DND-41 (cell line): Measurements from ENCODE around the gene EIF4G3.

Experiments used
- EZH2 ChIP-seq: IDR thresholded peaks from 3 replicates; pipeline ENCODE4 v1.6.1; 2012; ENCODE audit warnings: borderline replicate concordance, low read depth, mild to moderate bottlenecking, moderate library complexity, low read length, inconsistent platforms; ENCODE audit not compliant: severe bottlenecking
- TF ChIP-seq, protein P1 (sequence below): IDR thresholded peaks from 2 replicates; pipeline ENCODE4 v1.5.1; 2012; ENCODE audit warnings: borderline replicate concordance, low read length, moderate library complexity, mild to moderate bottlenecking; ENCODE audit not compliant: poor library complexity, severe bottlenecking; ENCODE audit errors: extremely low read depth

DNA sequence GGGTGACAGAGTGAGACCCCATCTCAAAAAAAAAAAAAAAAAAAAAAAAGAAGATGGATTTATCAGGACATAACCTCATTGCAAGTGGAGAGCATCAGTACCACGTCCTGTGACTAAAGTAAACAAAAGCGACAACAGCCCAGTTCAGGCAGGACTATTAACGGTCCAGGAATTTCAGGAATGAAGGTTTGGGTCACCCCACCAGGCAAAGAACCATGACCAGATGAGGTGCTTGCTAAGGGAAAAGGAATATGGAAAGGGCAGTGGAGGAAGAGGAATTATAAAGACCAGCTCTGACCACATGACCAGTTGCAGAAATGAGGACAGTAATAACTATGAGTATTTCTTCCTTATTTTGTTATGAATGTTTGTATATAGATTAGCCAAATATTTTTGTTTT, 35.4 kb upstream of the EIF4G3 start:
- TF ChIP-seq, protein P1, sequence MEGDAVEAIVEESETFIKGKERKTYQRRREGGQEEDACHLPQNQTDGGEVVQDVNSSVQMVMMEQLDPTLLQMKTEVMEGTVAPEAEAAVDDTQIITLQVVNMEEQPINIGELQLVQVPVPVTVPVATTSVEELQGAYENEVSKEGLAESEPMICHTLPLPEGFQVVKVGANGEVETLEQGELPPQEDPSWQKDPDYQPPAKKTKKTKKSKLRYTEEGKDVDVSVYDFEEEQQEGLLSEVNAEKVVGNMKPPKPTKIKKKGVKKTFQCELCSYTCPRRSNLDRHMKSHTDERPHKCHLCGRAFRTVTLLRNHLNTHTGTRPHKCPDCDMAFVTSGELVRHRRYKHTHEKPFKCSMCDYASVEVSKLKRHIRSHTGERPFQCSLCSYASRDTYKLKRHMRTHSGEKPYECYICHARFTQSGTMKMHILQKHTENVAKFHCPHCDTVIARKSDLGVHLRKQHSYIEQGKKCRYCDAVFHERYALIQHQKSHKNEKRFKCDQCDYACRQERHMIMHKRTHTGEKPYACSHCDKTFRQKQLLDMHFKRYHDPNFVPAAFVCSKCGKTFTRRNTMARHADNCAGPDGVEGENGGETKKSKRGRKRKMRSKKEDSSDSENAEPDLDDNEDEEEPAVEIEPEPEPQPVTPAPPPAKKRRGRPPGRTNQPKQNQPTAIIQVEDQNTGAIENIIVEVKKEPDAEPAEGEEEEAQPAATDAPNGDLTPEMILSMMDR, result no peak
- TF ChIP-seq EZH2, result no peak
